Esophagus muscularis mucosa (tissue), 4 donors: Measurements from ENCODE around the gene PAM. TPM values are rescaled to one million over a fixed set of nuclear protein-coding genes. Genes with fewer than 3 reads are reported as not detected.

Source experiments
- DNase-seq: peaks from one replicate; pipeline ENCODE4 v3.0.0-alpha.2; 2017; ENCODE audit errors: extremely low spot score
- H3K27ac ChIP-seq, 4 donors: fragments of 200-600 bp; sonication (generic); replicated peaks in 1 of 4; 1 replicate in 3 of 4; 2 replicates in 1 of 4; pipeline ENCODE4 v1.5.1; 2016 to 2019; ENCODE audit warnings: mild to moderate bottlenecking in 1 of 4
- H3K27me3 ChIP-seq, 4 donors: fragments of 200-600 bp; sonication (generic); one replicate each; pipeline versions ENCODE4 v1.5.1 to v1.6.0; 2016 to 2019
- H3K36me3 ChIP-seq, 4 donors: fragments of 200-600 bp; sonication (generic); one replicate each; pipeline ENCODE4 v1.5.1; 2016 to 2019
- H3K4me1 ChIP-seq, 4 donors: fragments of 200-600 bp; sonication (generic); one replicate each; pipeline ENCODE4 v1.5.1; 2016 to 2019
- H3K4me3 ChIP-seq, 4 donors: fragments of 200-600 bp; sonication (generic); 1 replicate in 2 of 4; 2 replicates in 2 of 4; pipeline ENCODE4 v1.5.1; 2016 to 2019; ENCODE audit warnings: mild to moderate bottlenecking in 4 of 4, moderate library complexity in 1 of 4
- H3K9me3 ChIP-seq, 4 donors: fragments of 200-600 bp; sonication (generic); 1 replicate in 3 of 4; 2 replicates in 1 of 4; pipeline ENCODE4 v1.5.1; 2016 to 2019
- EP300 ChIP-seq: sonication (generic); formaldehyde crosslinking; IDR thresholded peaks from one replicate; pipeline ENCODE4 v1.6.1; 2017; ENCODE audit warnings: antibody characterized with exemption
- POLR2A ChIP-seq: fragments of 450-650 bp; IDR thresholded peaks from one replicate; pipeline ENCODE4 v1.6.1; 2017; ENCODE audit warnings: antibody characterized with exemption, moderate library complexity, mild to moderate bottlenecking, low read depth
- POLR2AphosphoS5 ChIP-seq, 2 donors: sonication (generic); formaldehyde crosslinking; IDR thresholded peaks; one replicate each; pipeline ENCODE4 v1.6.1; 2017; ENCODE audit warnings: antibody characterized with exemption in 2 of 2
- WGBS: methylation state at CpG from one replicate; pipeline ENCODE4 v1.1.5; 2018; 5-methylcytosine and 5-hydroxymethylcytosine counted together
- intact Hi-C: fragments of 100-400 bp; cut with DNase I; formaldehyde crosslinking; loops from one replicate; pipeline ENCODE4 v1.15.1; 2023
- total RNA-seq, 4 donors: library from RNA; depleted of rRNA; stranded (reverse); fragments of >200 nt; gene quantifications; one replicate each; pipeline versions ENCODE4 v1.1.0 to v1.2.1, GENCODE V29; 2016
- TF ChIP-seq, protein P1 (sequence below), 3 experiments: fragments of 200-600 bp in 2 of 3; fragments of 450-650 bp in 1 of 3; sonication (generic) in 2 of 3; IDR thresholded peaks; one replicate each; pipeline ENCODE4 v1.5.1; 2017 to 2019; ENCODE audit warnings: antibody characterized with exemption in 3 of 3, mild to moderate bottlenecking in 2 of 3, moderate library complexity in 1 of 3

Gene PAM
- total RNA-seq, 4 donors from 2014 or later: 212 to 250 (median 227) TPM

DNA sequence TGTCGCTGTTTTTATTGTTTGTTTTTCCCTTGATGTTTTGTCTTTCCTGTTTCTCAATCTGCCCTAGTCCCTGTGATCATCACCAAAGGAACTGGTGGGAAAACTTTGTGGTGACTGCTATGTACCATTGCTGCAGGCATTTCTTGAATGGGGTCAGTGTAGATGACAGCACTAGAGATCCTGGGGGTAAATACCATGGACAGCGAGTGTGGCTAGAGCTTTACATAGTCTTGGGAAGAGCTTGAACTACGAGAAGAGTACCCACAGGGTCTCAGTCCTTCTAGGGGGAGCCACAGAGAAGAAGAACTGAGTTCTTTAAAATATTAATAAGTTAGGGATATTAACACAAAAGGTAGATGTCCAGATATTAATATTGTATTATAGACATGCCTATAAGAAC, 138.8 kb downstream of the PAM start:
- H3K4me3 ChIP-seq: no peak overlapping the region
- 87% methylated on average over 3 of the region's 3 CpGs for WGBS
- TF ChIP-seq POLR2AphosphoS5 (IDR thresholded peaks at IDR 0.05): no peak
- no peak for TF ChIP-seq POLR2A
- TF ChIP-seq, protein P1, sequence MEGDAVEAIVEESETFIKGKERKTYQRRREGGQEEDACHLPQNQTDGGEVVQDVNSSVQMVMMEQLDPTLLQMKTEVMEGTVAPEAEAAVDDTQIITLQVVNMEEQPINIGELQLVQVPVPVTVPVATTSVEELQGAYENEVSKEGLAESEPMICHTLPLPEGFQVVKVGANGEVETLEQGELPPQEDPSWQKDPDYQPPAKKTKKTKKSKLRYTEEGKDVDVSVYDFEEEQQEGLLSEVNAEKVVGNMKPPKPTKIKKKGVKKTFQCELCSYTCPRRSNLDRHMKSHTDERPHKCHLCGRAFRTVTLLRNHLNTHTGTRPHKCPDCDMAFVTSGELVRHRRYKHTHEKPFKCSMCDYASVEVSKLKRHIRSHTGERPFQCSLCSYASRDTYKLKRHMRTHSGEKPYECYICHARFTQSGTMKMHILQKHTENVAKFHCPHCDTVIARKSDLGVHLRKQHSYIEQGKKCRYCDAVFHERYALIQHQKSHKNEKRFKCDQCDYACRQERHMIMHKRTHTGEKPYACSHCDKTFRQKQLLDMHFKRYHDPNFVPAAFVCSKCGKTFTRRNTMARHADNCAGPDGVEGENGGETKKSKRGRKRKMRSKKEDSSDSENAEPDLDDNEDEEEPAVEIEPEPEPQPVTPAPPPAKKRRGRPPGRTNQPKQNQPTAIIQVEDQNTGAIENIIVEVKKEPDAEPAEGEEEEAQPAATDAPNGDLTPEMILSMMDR (IDR thresholded peaks at IDR 0.05): no peak
- TF ChIP-seq EP300: no peak
- peaks cover 0 to 3% (median 0%) of the 10 kb centered on the region in 4 donors for H3K4me1 ChIP-seq
- DNase-seq: no peak
- H3K36me3 ChIP-seq: no peaks in the 10 kb centered on the region
- no peak overlapping the region for H3K27ac ChIP-seq
- H3K27me3 ChIP-seq: no peaks in the 10 kb centered on the region
- no peaks in the 10 kb centered on the region for H3K9me3 ChIP-seq
- intact Hi-C loops: no loop called here

DNA sequence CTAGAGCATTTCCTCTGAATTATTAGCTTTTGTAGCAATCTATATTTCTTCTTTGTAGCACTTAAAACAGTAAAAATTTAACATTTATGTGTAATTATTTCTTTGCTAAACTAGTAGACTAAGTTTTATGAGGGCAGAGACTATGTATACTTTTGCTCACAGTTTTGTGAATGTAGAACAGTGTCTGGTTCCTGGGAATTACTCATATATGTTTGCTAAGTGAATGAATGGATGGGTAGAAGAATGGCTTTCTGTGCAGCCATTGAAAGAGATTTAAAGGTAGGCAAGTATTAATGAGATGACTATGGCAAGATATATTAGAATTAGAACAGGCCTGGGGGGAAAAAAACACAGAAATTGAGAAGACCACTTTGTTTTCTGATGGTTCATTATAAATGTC, 140.1 kb downstream of the PAM start:
- Histone ChIP-seq H3K36me3 (no peaks in the 10 kb centered on the region), H3K9me3 (no peaks in the 10 kb centered on the region), H3K27ac (no peak overlapping the region), H3K4me1 (peaks cover 0 to 6% (median 0%) of the 10 kb centered on the region in 4 donors), H3K27me3 (no peaks in the 10 kb centered on the region), H3K4me3 (no peak overlapping the region)
- intact Hi-C loops: no loop called here
- no peak for DNase-seq
- TF ChIP-seq, protein P1 (IDR thresholded peaks at IDR 0.05): no peak
- TF ChIP-seq POLR2A (no peak), EP300 (no peak), POLR2AphosphoS5 (IDR thresholded peaks at IDR 0.05) (no peak)

DNA sequence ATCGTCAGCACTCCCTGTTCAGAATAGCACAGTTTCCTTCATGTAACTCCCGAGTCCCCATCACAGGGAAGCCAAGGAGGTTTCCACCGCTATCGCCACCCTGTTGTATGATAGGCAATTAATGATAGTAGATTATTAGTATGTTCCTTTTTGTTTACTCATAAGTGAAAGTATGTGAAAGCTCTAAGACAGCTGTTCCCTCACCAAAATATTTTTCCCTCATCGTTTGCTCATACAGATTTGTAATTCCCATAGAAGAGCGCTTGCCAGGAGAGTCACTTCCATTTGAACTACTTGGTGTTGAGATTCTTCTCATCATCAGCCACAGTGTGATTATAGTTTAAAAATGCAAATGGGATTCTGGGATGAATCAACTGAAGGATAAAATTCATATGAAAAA, 140.9 kb downstream of the PAM start:
- no peaks in the 10 kb centered on the region for H3K27me3 ChIP-seq
- WGBS: 88% methylated on average over 6 of the region's 6 CpGs
- H3K27ac ChIP-seq: no peak overlapping the region
- intact Hi-C loops: no loop called here
- H3K9me3 ChIP-seq: no peaks in the 10 kb centered on the region
- H3K4me3 ChIP-seq: no peak overlapping the region
- DNase-seq: no peak
- no peaks in the 10 kb centered on the region for H3K36me3 ChIP-seq
- no peak for TF ChIP-seq POLR2AphosphoS5 (IDR thresholded peaks at IDR 0.05)
- TF ChIP-seq EP300: no peak
- TF ChIP-seq, protein P1 (IDR thresholded peaks at IDR 0.05): no peak
- no peak for TF ChIP-seq POLR2A
- H3K4me1 ChIP-seq: peaks cover 0 to 6% (median 0%) of the 10 kb centered on the region in 4 donors

DNA sequence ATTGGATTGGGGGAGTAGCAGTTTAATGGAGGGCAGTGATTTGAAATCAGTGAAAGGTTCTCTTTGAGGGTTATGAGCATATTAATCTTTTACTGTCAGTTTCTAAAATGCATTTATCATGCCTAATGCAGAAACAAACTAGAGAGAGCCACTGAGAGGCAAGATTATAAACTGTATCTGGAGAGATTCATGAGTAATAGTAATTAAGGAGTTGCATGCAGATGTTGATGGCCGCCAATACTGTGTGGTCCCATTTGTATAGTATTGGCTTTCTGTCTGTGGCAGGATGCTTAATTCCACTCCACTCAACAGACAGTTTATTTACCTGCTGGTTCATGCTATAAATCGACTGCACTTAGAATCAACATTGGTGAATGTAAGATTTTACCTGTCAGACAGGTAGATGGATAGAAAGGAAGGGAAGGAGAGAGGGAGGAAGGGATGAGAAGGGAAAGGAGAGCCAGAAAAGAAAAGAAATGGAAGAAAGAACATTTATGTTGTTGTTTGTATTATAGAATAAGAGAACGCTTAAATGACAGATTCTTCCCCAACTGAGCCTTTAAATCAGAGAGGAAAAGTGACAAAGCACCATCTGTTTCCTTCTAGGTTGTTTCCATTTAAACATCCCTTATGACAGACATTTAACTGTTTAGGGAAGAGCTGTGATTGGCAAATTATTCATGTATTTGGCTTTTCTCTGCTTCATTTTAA, 146.5 kb downstream of the PAM start:
- intact Hi-C loops: no loop called here
- H3K36me3 ChIP-seq: no peaks in the 10 kb centered on the region
- H3K9me3 ChIP-seq: no peaks in the 10 kb centered on the region
- H3K4me1 ChIP-seq: peaks cover 0 to 14% (median 9%) of the 10 kb centered on the region in 4 donors
- no peak for TF ChIP-seq POLR2A
- WGBS: 84% methylated on average over 3 of the region's 3 CpGs
- no peak overlapping the region for H3K4me3 ChIP-seq
- no peak overlapping the region for H3K27ac ChIP-seq
- H3K27me3 ChIP-seq: no peaks in the 10 kb centered on the region
- no peak for DNase-seq

DNA sequence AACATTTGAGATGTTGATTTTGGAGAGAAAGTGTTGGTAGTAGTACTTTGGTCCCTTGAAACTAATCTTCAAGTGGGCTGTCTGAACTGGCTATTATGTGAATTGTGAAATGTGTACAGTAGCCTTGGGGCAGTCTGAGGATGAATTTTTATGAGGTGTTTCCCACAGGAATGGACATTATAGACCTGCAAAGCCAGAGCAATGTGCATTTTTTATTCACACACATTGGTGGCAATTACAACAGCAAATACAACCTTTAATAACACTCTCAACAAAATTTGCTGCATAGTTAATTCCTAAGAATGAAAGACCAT, 147.0 kb downstream of the PAM start:
- Histone ChIP-seq H3K27ac (no peak overlapping the region), H3K36me3 (no peaks in the 10 kb centered on the region), H3K27me3 (no peaks in the 10 kb centered on the region), H3K9me3 (no peaks in the 10 kb centered on the region), H3K4me3 (no peak overlapping the region), H3K4me1 (peaks cover 0 to 14% (median 9%) of the 10 kb centered on the region in 4 donors)
- TF ChIP-seq EP300 (no peak), POLR2A (no peak), POLR2AphosphoS5 (IDR thresholded peaks at IDR 0.05) (no peak)
- TF ChIP-seq, protein P1 (IDR thresholded peaks at IDR 0.05): no peak
- DNase-seq: no peak
- intact Hi-C loops: no loop called here
